GM03348 (cell line): Measurements from ENCODE around the gene ANTXR1.

Experiments used
- DNase-seq: peaks from one replicate; pipeline ENCODE4 v3.0.0; 2012; ENCODE audit warnings: low spot score

ANTXR1 gene

GRCh38 chr2:69034122-69034521, 21.1 kb downstream of the ANTXR1 start:
- DNase-seq, result no peak

DNA sequence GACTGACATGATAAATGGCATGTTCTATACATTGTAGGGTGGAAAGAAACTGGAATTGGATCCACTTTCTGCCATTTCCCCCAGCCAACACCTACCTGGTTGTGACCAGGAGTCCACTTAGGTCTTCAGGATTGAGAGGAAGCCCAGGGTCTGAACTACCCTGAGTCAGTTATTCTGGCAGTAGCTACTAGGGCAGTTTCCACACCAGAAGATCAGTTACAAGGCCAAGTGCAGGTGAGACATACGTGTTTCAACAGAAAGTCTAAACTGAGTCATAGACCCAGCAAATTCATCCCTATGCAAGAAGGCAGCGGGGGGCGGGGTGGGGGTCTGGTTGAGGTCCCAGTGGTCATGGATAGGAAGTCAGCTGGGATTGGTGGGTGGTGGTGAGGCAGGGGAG, 21.9 kb downstream of the ANTXR1 start:
- no peak for DNase-seq

DNA sequence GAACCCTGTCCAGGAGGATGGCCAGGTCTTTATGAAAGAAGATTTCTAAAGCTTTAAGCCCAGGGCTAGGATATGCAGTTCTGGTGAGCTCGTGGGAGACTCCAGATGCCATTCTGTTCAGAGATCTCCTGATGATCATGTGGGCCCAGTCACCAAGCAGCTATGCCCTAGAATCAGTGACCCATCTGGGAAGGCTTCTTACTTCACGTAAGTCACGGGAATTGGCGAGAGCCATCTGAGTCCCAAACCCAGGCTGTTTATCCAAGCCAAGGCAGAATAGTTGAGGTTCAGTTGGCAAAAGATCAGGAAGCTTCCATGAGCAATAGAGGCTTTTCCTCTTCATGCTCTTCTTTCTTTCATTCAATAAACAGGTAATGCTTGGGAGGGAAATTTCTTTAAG, 23.9 kb downstream of the ANTXR1 start:
- DNase-seq, result no peak

- DNase-seq, result no peak
Observed at GRCh38 chr2:69041214-69041613, 28.2 kb downstream of the ANTXR1 start.

GRCh38 chr2:69043736-69044400, 30.9 kb downstream of the ANTXR1 start:
- no peak for DNase-seq

DNA sequence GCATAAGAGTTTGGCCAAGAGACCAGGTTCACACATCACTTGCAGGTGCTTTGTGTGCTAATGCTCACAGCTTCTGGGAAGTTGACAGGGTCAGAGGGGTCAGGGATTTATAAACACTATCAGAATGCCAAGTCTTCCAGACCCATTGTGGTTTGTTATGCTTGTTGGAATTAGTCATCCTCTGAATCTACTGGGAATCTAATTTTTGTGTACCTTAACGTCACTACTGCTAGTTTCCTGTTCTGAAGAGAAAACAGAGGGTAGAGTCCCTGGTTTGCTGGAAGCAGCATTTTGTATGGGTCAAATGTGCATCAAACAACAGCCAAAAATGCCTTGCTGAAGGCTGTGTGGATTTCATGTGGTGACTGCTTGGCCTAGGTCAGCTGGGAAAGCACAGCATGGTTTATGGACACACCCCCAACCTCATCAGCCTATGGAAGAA, 33.3 kb downstream of the ANTXR1 start:
- DNase-seq, result no peak

DNA sequence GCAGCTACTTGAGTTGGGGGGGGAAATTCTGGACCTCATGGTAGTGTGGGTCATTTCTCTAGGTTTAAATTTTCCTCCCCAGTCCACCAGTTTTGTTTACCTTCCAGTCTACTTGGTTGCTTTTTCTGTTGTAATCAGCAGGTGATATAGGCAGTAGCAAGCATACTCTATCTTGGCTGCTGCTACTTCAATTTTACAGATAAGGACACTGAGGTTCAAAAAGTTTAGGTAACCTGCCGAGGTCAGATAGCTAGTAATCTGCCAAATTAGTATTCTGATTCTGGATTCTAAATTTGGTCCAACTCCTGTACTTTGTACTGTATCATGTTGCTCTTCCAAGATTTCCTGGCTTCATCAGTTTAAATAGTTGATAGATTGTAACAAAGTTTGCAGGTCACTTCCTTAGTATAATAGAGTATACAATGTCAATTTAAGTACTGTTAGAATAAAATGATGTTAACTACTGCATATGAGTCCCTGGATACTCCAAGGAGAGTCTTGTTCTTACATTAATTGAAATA, 34.7 kb downstream of the ANTXR1 start:
- no peak for DNase-seq

DNA sequence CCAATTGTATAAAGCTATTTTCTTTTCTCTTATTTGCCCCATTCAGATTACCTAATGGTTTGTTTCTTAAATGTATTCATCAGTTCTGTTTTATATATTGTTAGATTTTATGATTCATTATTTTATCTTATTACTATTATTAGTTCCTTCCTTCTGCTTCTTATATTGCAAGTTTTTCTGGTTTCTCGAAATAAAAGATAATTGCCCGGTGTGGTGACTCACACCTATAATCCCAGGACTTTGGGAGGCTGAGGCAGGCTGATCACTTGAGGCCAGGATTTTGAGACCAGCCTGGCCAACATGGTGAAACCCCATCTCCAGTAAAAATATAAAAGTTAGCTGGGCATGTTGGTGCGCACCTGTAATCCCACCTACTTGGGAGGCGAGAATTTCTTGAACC, 37.8 kb downstream of the ANTXR1 start:
- DNase-seq, result no peak

DNA sequence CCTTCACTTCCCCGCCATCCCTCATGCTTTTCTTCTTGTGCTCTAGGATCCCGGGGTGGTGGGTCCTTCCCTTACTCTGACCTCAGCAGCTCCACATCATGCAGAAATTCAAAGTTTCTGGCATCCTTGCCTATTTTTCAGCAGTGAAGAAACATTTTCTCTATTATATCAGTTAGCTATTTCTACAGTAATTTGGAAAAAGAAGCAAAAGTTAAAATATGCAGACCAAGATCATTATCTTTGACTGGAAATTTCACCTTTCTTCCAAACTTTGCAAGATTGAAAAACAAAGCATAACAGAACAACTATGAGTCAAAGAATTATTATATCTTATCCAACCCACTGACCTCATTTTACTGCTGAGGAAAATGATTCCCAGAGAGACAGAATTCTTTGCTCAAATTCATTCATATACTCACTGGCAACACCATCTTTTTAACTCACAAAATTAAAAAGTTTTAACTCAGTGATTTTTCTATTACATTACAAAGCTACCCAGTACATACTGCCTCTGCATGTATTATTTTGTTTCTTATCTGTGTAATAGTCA, 40.5 kb downstream of the ANTXR1 start:
- DNase-seq, result peak; percentile 18

- DNase-seq, result peak; percentile 16
Observed at GRCh38 chr2:69054431-69054830, 41.5 kb downstream of the ANTXR1 start.

GRCh38 chr2:69055688-69056470, 42.9 kb downstream of the ANTXR1 start:
- DNase-seq, result no peak

DNA sequence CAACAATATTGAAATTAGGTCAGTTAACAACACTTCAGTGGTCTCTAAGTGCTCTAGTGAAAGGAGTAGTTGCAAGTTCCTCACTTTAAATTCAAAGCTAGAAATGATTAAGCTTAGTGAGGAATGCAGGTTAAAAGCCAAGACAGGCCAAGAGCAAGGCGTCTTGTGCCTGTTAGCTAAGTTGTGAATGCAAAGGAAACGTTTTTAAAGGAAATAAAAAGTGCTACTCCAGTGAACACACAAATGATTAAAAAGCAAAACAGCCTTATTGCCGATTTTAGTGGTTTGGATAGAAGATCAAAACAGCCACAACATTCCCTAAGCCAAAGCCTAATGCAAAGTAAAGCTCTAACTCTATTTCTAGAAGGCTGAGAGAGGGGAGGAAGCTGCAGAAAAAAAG, 44.7 kb downstream of the ANTXR1 start:
- DNase-seq, result no peak

DNA sequence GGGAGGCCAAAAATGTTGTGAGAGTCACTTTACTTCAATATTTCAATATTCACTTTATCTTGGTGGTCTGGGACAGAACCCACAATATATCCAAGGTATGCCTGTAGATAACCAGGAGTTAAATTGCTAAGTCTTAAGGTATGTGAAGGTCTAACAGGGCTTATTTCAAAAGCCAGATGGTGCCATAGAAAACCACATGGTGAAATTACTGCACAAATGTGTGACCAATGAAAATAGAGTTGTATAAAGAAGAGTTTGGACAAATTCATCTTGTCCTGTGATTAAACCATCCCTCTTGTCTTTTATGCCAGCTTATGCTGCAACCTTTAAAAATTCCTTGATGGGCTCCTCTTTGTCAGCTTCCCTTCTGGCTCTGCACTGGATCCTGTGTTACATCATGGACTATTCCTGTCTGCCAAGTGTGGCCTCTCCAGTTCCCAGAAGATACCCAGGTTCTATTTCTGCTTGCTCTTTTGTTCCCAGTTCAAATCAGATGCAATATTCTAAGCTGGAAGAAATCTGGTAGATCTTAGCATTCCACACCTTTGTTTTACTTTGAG, 46.8 kb downstream of the ANTXR1 start:
- peak; percentile 20 for DNase-seq

- peak; percentile 16 for DNase-seq
Observed at GRCh38 chr2:69060938-69061501, 48.0 kb downstream of the ANTXR1 start.

DNA sequence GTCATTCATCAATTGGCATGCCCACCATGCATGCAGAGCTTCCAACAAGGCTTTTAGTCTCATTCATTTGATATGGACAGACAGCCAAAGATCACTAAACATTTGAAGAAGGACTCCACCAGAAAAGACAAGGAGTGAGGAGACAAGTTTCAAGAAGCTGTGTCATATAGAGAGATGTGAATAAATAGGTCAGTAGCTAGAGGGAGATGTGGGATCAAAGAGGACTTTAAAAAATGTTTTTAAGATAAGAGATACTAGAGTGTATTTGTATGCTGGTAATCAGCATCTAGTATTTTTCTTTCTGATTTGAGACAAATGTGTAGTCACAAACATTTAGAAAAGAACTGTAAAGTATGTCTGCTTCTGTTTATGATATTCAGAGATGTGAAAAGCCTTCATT, 48.5 kb downstream of the ANTXR1 start:
- no peak for DNase-seq

- no peak for DNase-seq
Observed at GRCh38 chr2:69062307-69062962, 49.5 kb downstream of the ANTXR1 start.

DNA sequence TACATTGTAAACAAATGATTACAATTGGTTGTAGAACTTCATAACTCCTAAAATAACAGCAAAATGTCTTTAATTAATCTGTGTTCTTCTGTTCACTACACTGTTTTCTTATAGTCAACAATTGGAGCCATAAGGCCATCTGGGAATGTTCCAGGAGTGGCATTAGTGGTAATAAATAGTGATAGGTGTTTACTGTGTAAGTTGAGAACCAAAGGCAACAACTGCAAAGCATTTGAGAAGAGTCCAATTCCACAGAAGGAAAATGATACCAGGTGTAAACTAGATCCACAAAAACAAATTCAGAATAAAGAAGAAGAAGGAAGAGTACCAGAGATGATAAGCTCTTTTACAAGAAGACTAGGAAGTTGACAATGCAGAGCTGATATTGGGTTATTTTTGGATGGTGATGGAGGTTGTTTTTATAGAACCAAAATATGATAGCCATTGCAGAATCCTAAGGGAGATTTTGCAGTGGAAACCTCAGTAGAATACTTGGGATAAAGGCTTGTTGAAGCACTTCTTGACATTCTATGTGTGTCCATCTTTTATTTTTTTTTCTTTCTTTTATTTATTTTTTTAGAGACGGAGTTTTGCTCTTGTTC, 52.9 kb downstream of the ANTXR1 start:
- no peak for DNase-seq

- DNase-seq, result no peak
Observed at GRCh38 chr2:69067026-69067630, 54.1 kb downstream of the ANTXR1 start.

- no peak for DNase-seq
Observed at GRCh38 chr2:69067866-69068265, 54.9 kb downstream of the ANTXR1 start.

DNA sequence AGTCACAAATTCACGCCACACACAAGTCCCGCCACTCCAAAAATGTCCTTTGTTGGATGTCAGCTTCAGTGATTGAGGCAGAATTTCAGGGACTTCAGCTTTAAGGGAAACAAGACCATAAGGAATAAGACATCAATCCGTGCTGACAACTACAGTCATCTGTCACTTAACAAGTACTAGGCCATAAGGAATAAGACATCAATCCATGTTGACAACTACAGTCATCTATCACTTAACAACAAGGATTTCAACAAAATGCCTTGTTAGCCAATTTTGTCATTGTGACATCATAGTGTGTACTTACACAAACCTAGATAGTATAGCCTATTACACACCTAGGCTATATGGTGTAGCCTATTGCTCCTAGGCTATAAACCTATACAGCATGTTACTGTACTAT, 58.0 kb downstream of the ANTXR1 start:
- DNase-seq, result no peak

DNA sequence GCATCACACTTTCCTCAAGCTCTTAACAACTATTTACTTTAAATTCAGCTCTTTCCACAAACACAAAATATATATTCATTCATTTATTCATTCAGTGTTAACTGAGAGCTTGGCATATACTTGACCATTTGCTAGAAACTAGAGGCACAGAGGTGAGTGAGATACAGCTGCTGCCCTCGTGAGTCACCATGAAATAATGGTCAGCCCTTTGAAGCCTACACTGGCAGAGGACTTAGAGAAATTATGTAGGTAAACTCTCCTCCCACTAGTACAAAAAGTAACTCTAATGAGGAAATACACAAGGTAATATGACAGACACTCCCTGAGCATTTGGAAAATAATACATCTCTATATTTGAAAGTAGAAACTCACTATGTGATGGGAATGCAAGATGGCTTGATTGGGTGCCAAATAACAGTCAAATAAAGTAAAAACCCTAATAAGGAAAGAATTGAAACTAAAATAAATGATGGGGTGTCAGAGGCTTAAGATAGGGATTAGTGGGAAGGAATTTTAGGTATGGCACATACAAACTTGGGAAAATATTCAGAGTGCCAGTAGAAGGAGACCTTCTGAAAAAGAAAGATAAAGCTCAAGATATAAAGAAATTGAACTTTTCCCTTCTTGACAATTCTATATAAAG, 61.1 kb downstream of the ANTXR1 start:
- DNase-seq, result no peak
